ENCODE data around the gene COX11.

GRCh38 chr17:54945231-54945630, 23.2 kb downstream of the COX11 start:
- TF ChIP-seq, protein P1, sequence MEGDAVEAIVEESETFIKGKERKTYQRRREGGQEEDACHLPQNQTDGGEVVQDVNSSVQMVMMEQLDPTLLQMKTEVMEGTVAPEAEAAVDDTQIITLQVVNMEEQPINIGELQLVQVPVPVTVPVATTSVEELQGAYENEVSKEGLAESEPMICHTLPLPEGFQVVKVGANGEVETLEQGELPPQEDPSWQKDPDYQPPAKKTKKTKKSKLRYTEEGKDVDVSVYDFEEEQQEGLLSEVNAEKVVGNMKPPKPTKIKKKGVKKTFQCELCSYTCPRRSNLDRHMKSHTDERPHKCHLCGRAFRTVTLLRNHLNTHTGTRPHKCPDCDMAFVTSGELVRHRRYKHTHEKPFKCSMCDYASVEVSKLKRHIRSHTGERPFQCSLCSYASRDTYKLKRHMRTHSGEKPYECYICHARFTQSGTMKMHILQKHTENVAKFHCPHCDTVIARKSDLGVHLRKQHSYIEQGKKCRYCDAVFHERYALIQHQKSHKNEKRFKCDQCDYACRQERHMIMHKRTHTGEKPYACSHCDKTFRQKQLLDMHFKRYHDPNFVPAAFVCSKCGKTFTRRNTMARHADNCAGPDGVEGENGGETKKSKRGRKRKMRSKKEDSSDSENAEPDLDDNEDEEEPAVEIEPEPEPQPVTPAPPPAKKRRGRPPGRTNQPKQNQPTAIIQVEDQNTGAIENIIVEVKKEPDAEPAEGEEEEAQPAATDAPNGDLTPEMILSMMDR (IDR thresholded peaks at IDR 0.05) = no peak
- no peak for TF ChIP-seq POLR2A (IDR thresholded peaks at IDR 0.05)
